Liver (tissue), 9 donors: ENCODE measurements around the gene LOXHD1. TPM values are rescaled to one million over a fixed set of nuclear protein-coding genes. Genes with fewer than 3 reads are reported as not detected.

Experiments used
- DNase-seq: peaks from one replicate; pipeline ENCODE4 v3.0.0-alpha.2; 2017; ENCODE audit warnings: low spot score
- H3K27ac ChIP-seq, 2 donors: one replicate each; pipeline ENCODE4 v1.7.0; 2013; ENCODE audit warnings: inconsistent platforms in 2 of 2, low read length in 2 of 2, control low read depth in 1 of 2, low read depth in 1 of 2, mild to moderate bottlenecking in 1 of 2
- H3K27me3 ChIP-seq, 4 donors: one replicate each; pipeline versions ENCODE4 v1.6.1 to v1.7.0; 2013; ENCODE audit warnings: low read length in 3 of 4, inconsistent platforms in 1 of 4, mild to moderate bottlenecking in 1 of 4, moderate library complexity in 1 of 4; ENCODE audit not compliant: control insufficient read depth in 4 of 4, insufficient read depth in 4 of 4
- H3K36me3 ChIP-seq, 4 donors: one replicate each; pipeline versions ENCODE4 v1.6.1 to v1.7.0; 2013; ENCODE audit warnings: low read length in 3 of 4, mild to moderate bottlenecking in 3 of 4, low read depth in 1 of 4, moderate library complexity in 1 of 4; ENCODE audit not compliant: control insufficient read depth in 4 of 4, insufficient read depth in 3 of 4
- H3K4me1 ChIP-seq, 4 donors: one replicate each; pipeline versions ENCODE4 v1.6.1 to v1.7.0; 2013; ENCODE audit warnings: low read length in 3 of 4, mild to moderate bottlenecking in 3 of 4, moderate library complexity in 1 of 4; ENCODE audit not compliant: control insufficient read depth in 4 of 4, insufficient read depth in 4 of 4
- H3K4me3 ChIP-seq, 3 donors: one replicate each; pipeline versions ENCODE4 v1.6.1 to v1.7.0; 2013; ENCODE audit warnings: low read length in 3 of 3, control low read depth in 1 of 3, low read depth in 1 of 3, mild to moderate bottlenecking in 1 of 3
- H3K9ac ChIP-seq, 2 donors: one replicate each; pipeline ENCODE4 v1.7.0; 2013; ENCODE audit warnings: low read length in 2 of 2, mild to moderate bottlenecking in 2 of 2, moderate library complexity in 2 of 2, control low read depth in 1 of 2, low read depth in 1 of 2
- H3K9me3 ChIP-seq, 4 donors: one replicate each; pipeline versions ENCODE4 v1.6.1 to v1.7.0; 2013; ENCODE audit warnings: low read length in 3 of 4; ENCODE audit not compliant: control insufficient read depth in 4 of 4
- CTCF ChIP-seq: fragments of 150-350 bp; IDR thresholded peaks from 2 replicates; pipeline ENCODE4 v1.5.1; 2017; ENCODE audit warnings: improper control_type of control experiment, low read depth, low read length; ENCODE audit not compliant: missing input control
- EGR1 ChIP-seq, 2 donors: IDR thresholded peaks; 2 replicates each; pipeline ENCODE4 v1.6.1; 2016 to 2018; ENCODE audit warnings: antibody characterized with exemption in 2 of 2, low read depth in 2 of 2
- HNF4G ChIP-seq: IDR thresholded peaks from 2 replicates; pipeline ENCODE4 v1.6.1; 2016; ENCODE audit warnings: antibody characterized with exemption
- JUND ChIP-seq, 2 donors: IDR thresholded peaks; 2 replicates each; pipeline ENCODE4 v1.6.1; 2016; ENCODE audit warnings: antibody characterized with exemption in 2 of 2
- RAD21 ChIP-seq, 2 donors: IDR thresholded peaks; 2 replicates each; pipeline ENCODE4 v1.6.1; 2016; ENCODE audit warnings: antibody characterized with exemption in 2 of 2, mild to moderate bottlenecking in 2 of 2
- RXRA ChIP-seq, 2 donors: IDR thresholded peaks; 2 replicates each; pipeline ENCODE4 v1.6.1; 2017 to 2018; ENCODE audit warnings: antibody characterized with exemption in 2 of 2, mild to moderate bottlenecking in 1 of 2
- SP1 ChIP-seq: IDR thresholded peaks from 2 replicates; pipeline ENCODE4 v1.6.1; 2018; ENCODE audit warnings: antibody characterized with exemption, mild to moderate bottlenecking
- TAF1 ChIP-seq: conservative IDR thresholded peaks from 2 replicates; pipeline ENCODE4 v1.6.1; 2016; ENCODE audit warnings: antibody characterized with exemption, mild to moderate bottlenecking
- WGBS: extraction: QIAGEN DNeasy Blood & Tissue Kit; methylation state at CpG from one replicate; pipeline ENCODE4 v1.1.7; 2013; 5-methylcytosine and 5-hydroxymethylcytosine counted together
- polyA plus RNA-seq, 2 donors: library from polyadenylated mRNA; stranded (reverse) in 1 of 2; unstranded in 1 of 2; fragments of 200-250 nt in 1 of 2; fragments of >200 nt in 1 of 2; fragmentation: Nextera tagmentation in 1 of 2; extraction: Ambion mirVana in 1 of 2; gene quantifications; one replicate each; pipeline versions ENCODE4 v1.2.1 to v1.2.3, GENCODE V29; 2013 to 2015
- total RNA-seq, 2 donors: library from RNA; depleted of rRNA; stranded (reverse); fragments of >200 nt; gene quantifications; one replicate each; pipeline ENCODE4 v1.2.3, GENCODE V29; 2014
- TF ChIP-seq, protein P1 (sequence below): IDR thresholded peaks from 2 replicates; pipeline ENCODE4 v1.6.1; 2016; ENCODE audit warnings: antibody characterized with exemption
- TF ChIP-seq, protein P2 (sequence below): IDR thresholded peaks from 2 replicates; pipeline ENCODE4 v1.6.1; 2016; ENCODE audit warnings: antibody characterized with exemption, mild to moderate bottlenecking
- donor health status: healthy.
- donor health status: healthy.
- donor health status: healthy.
- donor health status: healthy.
- donor health status: healthy.

The LOXHD1 gene
- total and polyA plus RNA-seq, 4 donors, result 0.09 to 0.25 TPM; not detected in 2

GRCh38 chr18:46677611-46678010, 20.6 kb upstream of the LOXHD1 start:
- H3K4me1 ChIP-seq, result no peaks in the 10 kb centered on the region
- DNase-seq, result no peak
- H3K27ac ChIP-seq, result no peak overlapping the region
- H3K27me3 ChIP-seq, result peaks cover 0 to 2% (median 0%) of the 10 kb centered on the region in 4 donors
- no peaks in the 10 kb centered on the region for H3K9me3 ChIP-seq
- TF ChIP-seq EGR1 (IDR thresholded peaks at IDR 0.05; ENCODE audit: low read depth in 2 of 2), result no peak
- TF ChIP-seq TAF1, result no peak
- no peak for TF ChIP-seq HNF4G
- TF ChIP-seq RAD21 (IDR thresholded peaks at IDR 0.05), result no peak
- no peak for TF ChIP-seq RXRA (IDR thresholded peaks at IDR 0.05)
- no peak for TF ChIP-seq CTCF
- no peak for TF ChIP-seq SP1
- TF ChIP-seq, protein P1, sequence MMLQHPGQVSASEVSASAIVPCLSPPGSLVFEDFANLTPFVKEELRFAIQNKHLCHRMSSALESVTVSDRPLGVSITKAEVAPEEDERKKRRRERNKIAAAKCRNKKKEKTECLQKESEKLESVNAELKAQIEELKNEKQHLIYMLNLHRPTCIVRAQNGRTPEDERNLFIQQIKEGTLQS, result no peak
- TF ChIP-seq JUND (IDR thresholded peaks at IDR 0.05), result no peak
- TF ChIP-seq, protein P2, sequence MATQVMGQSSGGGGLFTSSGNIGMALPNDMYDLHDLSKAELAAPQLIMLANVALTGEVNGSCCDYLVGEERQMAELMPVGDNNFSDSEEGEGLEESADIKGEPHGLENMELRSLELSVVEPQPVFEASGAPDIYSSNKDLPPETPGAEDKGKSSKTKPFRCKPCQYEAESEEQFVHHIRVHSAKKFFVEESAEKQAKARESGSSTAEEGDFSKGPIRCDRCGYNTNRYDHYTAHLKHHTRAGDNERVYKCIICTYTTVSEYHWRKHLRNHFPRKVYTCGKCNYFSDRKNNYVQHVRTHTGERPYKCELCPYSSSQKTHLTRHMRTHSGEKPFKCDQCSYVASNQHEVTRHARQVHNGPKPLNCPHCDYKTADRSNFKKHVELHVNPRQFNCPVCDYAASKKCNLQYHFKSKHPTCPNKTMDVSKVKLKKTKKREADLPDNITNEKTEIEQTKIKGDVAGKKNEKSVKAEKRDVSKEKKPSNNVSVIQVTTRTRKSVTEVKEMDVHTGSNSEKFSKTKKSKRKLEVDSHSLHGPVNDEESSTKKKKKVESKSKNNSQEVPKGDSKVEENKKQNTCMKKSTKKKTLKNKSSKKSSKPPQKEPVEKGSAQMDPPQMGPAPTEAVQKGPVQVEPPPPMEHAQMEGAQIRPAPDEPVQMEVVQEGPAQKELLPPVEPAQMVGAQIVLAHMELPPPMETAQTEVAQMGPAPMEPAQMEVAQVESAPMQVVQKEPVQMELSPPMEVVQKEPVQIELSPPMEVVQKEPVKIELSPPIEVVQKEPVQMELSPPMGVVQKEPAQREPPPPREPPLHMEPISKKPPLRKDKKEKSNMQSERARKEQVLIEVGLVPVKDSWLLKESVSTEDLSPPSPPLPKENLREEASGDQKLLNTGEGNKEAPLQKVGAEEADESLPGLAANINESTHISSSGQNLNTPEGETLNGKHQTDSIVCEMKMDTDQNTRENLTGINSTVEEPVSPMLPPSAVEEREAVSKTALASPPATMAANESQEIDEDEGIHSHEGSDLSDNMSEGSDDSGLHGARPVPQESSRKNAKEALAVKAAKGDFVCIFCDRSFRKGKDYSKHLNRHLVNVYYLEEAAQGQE, result no peak
- no peaks in the 10 kb centered on the region for H3K36me3 ChIP-seq
- 72% methylated on average over 2 of the region's 2 CpGs for WGBS
- H3K9ac ChIP-seq, result no peak overlapping the region
- no peak overlapping the region for H3K4me3 ChIP-seq

DNA sequence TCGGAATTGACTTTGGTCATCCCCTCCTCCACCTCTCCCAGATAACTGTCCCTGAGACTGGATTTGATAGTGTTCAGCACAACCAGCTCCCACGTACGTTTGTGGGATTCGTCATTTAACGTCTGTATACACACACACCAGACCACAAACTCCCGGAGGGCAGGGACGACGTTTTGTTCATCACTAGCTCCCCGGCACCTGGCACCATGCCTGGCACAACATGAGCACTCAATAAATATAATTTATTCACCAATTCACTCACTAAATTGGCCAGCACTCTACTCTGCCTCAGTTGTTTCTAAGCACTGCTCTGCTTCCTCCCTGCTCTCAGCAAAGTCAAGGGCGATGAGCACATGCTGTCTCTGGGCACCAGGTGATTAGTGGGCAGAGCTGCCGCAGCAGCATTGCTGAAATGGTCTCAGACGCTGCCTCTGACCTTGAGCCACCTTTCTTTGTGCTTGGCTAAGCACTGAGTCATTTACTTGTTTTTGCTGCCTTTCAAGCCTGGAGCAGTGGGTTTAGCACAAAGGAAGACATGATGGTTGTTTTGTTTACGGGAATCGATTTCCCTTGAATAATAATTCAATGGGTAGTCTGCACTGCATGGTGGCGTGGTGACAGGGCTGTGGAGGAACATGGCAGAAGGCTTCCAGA, 19.3 kb upstream of the LOXHD1 start:
- DNase-seq, result no peak
- 71% methylated on average over 15 of the region's 15 CpGs for WGBS

More for the DNA sequence above, 19.3 kb upstream of the LOXHD1 start:
- TF ChIP-seq HNF4G, result no peak
- TF ChIP-seq CTCF, result no peak
- no peak for TF ChIP-seq RXRA (IDR thresholded peaks at IDR 0.05)
- H3K9me3 ChIP-seq, result no peaks in the 10 kb centered on the region
- H3K27me3 ChIP-seq, result peaks cover 0 to under 1% (median 0%) of the 10 kb centered on the region in 4 donors
- H3K27ac ChIP-seq, result no peak overlapping the region
- no peak overlapping the region for H3K9ac ChIP-seq
- H3K4me1 ChIP-seq, result no peaks in the 10 kb centered on the region
- no peaks in the 10 kb centered on the region for H3K36me3 ChIP-seq
- H3K4me3 ChIP-seq, result no peak overlapping the region
